GM11168 (cell line): ENCODE data around the gene OTX1.
"Not testable (repeated sequence)": the region's sequence is repeated elsewhere in the genome, so short reads cannot be mapped to it uniquely, and the experiment has no call there.

Experiments used
- in situ Hi-C: fragments of 300-500 bp; cut with MboI; formaldehyde crosslinking; loops from one replicate; pipeline ENCODE4 v1.12.0; 2022; ENCODE audit warnings: low sequenced_read_pairs; ENCODE audit not compliant: unreplicated experiment

The OTX1 gene

DNA sequence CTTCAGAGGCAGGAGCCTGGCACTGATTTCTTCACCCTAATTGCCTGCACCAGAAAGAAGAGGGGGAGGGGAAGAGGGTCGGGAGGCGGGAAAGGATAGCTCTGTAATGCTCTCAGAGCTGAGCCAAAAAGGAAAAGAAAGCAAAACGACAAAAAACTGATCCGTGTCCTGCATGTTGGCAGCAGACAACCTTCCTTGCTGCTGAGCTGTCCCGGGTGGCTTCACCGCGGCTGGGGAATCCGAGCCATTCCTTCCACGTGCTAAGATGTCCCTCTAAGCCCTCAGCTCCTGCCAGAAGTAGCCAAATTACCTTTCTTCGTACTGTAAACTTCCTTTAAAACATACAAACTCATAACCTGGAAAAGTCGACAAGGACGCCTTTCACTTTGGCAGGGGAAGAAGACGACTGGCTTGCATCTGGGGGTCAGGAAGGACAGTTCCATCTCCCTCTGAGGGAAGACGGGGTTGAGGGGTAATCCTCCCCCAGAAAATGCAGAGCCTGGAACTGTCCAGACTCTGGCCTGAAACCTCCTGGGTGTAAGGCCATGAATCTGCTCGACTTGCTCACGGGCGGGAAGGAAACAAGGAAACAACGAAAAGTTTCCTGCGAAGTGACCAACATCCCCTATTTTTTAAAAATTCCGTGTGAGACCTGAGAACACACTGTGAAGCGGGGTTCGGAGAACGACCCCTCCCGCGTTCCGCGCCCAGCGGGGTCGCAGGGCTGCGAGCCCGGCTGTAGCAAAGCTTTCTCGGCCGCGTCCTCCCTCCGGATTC, 7.7 kb downstream of the OTX1 start:
- in situ Hi-C loops = no loop called here

DNA sequence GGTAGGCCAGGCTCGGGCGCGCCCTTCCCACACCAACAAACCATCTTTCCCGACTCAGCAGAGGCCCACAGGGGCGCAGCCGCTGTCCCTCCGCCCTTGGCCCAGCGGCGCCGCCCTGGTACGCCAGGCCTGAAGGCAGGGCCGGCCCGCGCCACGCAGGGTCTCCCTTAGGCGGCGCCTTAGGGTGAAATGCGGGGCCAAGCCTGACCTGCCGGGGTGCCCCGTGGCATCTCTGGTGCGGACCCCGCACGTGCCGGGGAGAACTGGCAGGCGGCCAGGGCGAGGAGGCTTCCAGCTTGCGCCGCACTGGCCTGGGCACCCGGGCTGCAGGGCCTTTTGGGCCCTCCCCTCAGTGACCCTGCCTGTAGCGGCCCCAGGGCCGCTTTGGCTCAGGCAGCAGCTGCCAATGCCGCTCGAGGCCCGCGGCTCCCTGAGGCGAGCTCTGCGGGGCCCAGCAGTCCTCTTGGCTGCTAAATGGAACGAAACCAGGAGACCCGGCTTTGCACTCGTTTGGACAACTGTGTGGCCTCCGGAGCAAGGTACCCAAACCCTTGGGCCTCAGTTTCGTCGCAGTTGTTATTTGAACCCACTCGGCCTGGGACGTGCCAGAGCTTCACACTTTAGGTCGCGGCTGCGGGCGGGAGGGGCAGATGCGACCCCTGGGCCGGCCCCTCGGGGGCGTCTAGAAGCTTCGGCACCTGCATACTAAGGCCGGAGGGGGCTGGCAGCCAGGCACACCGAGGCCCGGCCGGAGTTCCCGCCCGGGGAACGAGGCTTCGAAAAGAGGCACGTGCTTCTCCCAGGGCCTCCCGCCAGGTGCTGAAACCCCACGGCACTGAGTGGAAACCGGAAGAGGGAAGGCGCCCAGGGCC, 8.5 kb downstream of the OTX1 start:
- in situ Hi-C loops = no loop called here

DNA sequence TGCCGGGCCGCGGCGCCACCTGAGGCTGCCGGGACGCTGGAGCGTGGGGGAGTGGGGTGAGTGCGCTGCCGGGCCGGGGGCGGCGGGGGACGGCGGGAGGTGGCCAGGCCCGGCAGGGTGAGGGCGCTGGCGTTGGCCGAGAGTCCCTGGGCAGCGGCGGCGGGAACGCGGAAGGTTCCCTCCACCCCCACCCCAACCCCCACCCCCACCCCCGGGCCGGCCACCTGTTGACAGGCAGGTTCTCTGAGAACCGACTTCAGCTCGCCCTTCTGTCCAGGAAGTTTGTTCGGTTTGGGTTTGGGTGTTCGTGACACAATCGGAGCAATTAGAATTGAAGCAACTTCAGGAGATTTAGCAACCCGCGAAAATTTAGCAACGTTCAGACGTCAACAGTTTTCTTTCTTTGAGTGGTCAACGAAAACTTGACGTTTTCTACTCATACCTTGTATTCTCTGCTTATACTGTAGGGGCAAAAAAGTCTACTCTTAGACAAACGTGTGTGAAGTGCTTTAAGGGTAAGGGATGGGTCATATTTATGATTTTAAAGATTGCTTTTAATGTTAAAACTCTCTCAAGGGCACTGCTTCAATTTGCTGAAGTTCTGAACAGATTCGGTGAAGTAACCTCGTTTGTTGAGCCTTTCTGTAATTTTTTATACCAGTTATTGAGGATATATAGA, 9.3 kb downstream of the OTX1 start:
- in situ Hi-C loops = no loop called here

DNA sequence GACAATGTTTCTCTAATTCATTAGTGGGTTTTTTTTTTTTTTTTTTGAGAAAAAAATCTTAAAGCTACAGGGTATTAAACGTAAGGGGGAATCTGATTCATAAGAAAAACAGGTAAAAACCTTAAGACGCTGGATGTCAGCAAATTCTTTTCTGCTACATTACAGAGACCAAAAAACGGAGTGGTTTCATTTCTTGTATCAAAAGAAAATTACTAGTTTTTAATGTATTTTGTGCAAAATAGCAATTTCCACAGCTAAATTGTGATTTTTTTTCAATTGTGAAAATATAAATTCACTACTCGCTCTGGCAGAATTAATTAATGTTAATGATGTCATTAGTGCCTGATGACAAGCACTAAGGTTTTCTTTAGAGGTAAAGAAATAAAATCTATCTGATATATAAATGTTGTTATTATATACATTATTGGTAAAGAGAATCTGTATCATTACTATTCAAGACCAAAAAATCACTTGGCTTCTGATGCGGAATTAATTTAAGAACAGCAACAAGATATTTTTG, 9.9 kb downstream of the OTX1 start:
- in situ Hi-C loops = no loop called here

DNA sequence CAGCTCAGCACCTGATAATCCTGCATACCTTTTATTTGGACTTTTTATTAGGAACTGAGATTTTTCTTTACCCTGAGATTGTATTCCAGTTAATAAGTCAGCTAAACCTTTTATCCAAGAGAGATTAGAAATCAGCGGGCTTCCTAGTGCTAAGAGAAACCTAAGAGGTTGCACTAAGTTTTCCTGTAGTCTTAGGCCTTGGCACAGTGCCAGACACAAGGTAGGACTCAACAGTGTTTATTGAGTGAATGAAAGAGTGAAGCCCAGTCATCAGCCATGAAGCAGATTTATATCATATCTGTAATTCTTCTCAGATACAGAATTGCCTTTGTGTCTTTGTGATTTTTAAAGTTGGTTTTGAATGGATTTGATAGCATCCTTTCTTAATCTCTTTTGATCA, 13.6 kb downstream of the OTX1 start:
- in situ Hi-C loops = no loop called here

DNA sequence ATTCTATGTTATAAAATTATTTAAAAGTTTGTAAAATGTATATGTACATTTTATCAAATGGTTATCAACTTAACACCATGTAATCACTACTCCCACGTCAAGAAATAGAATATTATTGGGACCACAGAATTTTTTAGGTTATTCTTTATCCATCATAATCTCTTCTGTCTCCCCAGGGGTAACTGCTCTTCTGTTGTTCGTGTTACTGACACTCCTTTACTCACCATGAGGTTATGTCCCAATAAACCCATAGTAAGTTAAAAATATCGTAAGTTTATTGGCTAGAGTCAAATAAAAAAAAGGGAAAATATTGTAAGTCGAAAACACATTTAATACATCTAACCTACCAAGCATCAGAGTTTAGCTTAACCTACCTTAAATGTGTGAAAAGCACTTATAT, 14.0 kb downstream of the OTX1 start:
- in situ Hi-C loops = no loop called here

DNA sequence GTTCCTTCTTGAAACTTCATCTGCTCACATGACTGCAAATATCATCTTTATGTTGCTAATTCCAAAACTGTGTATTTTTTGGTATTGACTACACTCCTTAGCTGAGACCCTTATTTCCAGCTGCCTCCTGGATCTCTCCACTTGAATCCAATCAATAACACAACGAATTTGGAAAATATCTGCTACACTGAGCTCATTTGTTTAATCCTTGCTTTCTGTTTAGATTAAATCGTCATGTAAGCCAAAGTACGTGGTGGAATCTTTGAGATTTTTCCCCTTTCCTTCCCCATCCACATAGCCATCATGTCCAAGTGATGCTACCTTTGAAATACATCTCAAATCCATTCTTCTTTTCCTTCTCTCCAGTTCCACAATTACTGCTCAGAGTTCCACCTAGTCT, 15.6 kb downstream of the OTX1 start:
- in situ Hi-C loops = no loop called here

DNA sequence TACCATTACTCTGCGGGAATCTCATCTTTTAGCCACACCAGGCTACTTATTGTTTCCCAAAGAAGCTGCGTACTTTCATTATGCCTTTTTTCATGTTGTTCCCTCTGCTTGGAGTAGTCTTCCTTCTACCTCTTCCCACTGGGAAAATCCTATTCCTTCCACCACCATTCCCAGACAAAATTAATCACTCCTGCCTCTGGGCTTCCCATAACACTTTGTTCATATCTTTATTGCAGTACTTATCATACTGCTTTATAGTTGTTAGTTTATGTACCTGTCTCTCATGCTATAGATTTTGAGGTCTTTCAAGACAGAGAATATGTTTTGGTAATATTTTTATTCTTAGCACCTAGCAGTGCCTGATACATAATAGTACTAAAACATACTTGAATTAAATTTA, 16.2 kb downstream of the OTX1 start:
- in situ Hi-C loops = no loop called here

DNA sequence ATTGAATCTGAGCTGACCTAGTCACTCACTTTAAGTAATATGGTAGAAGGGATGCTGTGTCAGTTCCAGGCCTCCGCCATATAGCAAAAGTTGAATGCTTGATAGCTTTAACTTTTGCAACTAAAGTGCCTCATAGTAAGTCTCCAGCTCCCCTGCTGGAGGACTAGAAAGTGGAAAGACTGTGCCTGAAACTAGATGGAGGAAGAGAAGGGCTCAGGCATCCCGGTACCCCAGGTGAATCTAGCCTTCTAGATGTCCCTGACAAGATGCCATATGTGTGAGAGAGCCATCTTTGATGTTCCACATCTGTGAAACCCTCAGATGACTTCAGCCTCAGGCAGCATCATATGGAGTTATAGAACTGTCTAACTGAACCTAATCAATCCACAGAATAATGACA, 21.0 kb downstream of the OTX1 start:
- in situ Hi-C loops = no loop called here

DNA sequence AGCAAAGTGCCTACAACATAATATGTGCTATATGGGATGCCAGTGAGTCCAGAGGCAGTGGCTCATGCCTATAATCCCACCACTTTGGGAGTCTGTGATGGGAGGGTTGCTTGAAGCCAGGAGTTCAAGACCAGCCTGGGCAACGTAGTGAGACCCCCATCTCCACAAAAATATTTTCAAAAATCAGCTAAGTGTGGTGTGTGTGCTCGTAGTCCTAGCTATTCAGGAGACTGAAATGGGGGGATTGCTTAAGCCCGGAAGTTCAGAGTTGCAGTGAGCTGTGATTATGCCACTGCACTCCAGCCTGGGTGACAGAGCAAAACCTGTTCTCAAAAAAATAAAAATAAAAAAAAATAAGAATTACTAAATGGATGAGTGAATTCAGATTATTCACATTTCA, 23.4 kb downstream of the OTX1 start:
- in situ Hi-C loops = no loop called here

DNA sequence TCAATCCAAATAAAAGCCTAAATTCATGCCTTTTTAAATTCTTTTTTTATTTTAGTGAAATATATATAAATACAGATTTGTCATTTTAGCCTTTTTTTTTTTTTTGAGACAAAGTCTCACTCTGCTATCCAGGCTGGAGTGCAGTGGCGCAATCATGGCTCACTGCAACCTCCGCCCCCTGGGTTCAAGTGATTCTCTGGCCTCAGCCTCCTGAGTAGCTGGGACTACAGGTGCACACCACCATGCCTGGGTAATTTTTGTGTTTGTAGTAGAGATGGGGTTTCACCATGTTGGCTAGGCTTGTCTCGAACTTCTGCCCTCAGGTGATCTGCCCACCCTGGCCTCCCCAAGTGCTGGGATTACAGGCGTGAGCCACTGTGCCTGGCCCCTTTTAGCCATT, 23.8 kb downstream of the OTX1 start:
- in situ Hi-C loops = not testable (repeated sequence)

DNA sequence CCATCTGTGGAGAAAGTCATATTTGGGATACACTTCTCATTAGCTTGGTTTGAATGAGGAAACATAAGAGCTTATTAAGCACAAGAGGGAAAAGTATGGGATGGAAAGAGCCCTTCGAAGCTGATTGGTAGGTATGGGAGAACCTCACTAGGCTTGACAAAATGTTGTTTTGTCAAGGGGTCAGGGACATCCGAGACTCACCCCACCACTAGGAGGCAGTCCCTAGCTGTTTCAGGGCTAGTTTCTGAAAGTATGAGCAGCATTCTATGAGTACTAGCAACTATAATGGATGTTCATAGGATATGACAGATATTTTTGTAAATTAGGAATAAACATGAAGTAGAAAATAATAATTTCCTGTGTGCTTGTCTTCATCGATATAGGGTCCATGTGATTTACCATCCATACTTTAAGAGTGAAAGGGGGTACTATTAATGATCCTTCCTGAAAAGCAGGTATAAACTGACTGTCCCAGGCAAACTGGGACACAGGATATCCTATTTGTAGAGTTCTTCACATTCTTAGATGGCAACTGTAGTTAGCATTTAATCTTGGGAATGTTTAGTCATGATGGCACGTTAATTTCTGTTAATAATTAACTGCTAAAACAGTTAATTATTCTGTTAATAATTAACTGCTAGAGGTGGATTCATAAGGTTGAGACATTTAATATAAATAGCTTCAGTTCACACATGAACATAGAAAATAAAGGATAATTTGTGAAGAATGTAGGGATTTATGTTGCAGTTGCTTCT, 28.4 kb downstream of the OTX1 start:
- in situ Hi-C loops = loop anchor here (25.0 kb wide), 1 partner anchor 408 kb away; no protein-coding TSS in a partner anchor

DNA sequence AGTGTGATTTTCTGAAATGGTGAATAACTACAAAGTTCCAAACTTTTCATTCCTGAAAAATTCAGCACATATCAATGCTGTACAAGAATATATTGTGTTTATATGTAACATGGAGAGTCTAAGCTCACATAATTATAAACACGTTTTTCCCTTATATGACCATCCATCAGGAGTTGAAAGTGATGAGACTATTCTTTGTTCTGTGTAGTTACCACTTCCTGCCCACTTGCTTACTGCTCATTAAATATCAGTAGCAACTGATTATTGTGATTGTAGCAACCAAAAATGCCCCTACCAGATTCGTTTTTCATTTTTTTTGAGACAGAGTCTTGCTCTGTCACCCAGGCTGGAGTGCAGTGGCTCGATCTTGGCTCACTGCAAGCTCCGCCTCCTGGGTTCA, 30.8 kb downstream of the OTX1 start:
- in situ Hi-C loops = loop anchor here (25.0 kb wide), 1 partner anchor 406 kb away; no protein-coding TSS in a partner anchor

DNA sequence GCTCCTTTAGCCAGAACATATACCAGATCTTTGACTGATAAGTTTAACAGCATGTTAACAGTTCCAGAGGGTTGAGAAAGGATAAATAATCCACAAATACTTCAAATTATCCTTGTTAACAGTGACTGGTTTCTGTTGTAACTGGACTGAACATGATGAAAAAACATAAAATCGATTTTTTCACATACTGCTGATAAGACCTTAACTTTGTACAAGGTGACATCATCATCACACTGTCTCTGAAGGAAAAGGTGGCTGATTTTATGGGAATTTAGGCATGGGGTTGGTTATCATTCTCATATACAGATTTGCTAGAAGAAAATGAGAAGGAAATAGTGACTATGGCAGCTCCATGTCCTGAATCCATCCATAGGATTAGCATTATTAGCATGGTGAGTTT, 36.1 kb downstream of the OTX1 start:
- in situ Hi-C loops = loop anchor here (25.0 kb wide), 1 partner anchor 401 kb away; no protein-coding TSS in a partner anchor

DNA sequence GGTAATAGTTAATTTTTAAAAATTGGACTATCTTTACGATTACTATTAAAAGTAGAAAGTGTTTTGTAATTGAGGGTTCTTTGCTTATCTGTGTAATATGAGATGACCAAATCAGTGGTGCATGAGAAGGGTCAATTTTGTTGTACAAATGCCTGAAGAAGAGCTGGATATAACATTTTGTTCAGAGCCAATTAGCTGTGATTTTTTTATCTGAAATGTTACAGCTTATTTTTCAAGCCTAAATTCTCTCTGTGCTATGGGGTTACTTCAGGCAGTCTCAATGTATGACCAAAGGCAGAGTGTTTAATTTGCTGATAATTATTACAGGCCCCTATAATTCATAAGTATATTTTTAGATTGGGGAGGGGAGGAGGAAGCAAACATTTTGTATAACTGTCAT, 41.8 kb downstream of the OTX1 start:
- in situ Hi-C loops = loop anchor here (25.0 kb wide), 1 partner anchor 395 kb away; no protein-coding TSS in a partner anchor

DNA sequence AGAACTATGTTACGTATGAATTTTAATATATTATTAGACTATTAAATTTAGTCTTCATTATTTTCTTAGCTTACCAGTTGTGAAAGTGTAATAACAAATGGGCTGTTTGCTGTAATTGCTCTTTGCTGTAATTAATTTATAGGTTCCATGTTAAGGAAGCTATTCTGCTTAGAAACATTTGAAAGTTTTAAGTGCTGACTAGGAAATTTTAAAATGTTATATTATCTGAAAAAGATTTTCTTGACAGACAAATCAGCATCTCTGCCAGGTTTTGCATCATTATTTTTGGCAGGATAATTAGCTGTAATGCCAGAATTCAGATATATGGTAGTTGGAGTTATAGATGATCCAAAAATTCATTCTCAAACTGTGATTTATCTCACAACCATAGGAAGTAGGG, 42.2 kb downstream of the OTX1 start:
- in situ Hi-C loops = loop anchor here (25.0 kb wide), 1 partner anchor 394 kb away; no protein-coding TSS in a partner anchor

DNA sequence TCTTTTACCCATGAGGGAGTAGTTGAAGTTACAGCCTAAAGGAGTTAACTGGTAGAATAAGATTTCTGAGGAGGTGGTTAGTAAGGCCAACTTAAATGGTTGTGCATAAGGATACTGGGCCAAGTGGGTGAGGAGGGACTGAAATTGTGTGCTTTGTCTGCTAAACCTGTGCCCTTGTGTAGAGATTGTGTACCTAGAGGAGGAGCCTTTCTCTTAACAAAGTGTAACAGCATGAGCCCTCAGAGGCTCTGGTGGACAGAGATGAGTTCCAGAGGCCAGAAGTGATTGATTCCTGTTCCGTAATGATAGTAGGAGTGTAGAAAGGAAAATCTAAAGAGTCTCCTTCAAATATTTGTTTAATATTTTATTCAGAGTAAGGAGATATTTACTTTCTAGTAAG, 42.9 kb downstream of the OTX1 start:
- in situ Hi-C loops = loop anchor here (25.0 kb wide), 1 partner anchor 394 kb away; no protein-coding TSS in a partner anchor

DNA sequence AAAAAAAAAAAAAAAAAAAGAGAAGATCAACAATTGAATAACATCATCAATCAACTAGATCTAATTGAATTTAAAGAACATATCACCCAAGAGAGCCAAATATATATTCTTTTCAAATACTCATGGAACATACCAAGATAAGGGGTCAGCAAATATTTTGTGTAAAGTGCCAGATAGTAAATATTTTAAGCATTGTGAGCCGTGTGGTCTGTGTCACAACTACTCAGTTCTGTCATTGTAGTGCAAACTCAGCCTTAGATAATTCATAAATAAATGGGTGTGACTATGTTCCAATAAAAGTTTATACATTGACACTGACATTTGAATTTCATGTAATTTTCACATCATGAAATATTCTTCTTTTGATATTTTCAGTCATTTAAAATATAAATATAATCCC, 45.9 kb downstream of the OTX1 start:
- in situ Hi-C loops = loop anchor here (25.0 kb wide), 1 partner anchor 391 kb away; no protein-coding TSS in a partner anchor

DNA sequence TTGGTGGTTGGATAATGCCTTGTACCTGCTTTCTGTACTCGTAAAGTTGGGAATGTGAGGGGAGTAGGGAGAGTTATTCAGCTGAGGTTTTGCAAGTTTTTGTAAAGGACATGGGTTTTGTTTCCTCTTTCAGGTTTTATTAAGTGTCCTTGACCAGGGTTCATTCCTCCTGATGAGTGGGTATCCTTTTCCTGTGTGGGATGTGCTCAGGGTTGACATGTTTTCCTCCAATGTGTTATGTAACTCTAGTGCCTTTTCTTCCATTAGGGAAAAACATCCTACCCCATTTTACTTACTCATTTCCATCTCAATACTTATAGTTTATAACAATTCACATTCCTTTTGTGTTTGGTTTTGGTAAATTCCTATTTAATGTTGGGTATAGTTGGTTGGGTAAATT, 48.4 kb downstream of the OTX1 start:
- in situ Hi-C loops = loop anchor here (25.0 kb wide), 1 partner anchor 388 kb away; no protein-coding TSS in a partner anchor

DNA sequence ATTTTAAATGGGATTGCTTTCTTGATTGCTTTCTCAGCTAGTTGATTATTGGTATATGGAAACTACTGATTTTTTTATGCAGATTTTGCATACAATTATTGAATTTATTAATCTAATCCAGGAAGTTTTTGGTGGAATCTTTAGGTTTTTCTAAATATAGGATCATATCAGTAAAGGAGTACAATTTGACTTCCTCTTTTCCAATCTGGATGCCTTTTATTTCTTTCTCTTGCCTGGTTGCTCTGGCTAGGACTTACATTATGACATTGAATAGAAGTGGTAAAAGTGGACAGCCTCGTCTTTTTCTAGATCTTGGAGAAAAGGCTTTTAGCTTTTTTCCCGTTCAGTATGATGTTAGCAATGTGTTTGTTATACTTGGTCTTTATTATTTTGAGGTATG, 51.3 kb downstream of the OTX1 start:
- in situ Hi-C loops = no loop called here
